Endothelial cell of umbilical vein (primary cell): ENCODE measurements around the gene MACROH2A2. TPM values are rescaled to one million over a fixed set of nuclear protein-coding genes. Genes with fewer than 3 reads are reported as not detected.

Source experiments
- BruUV-seq: library from RNA; stranded (reverse); fragments of 400-500 nt; replicated peaks from 2 replicates; lab custom pipeline; 2021; lab: Mats Ljungman, UMichigan
- CTCF ChIA-PET: fragments of 300-600, 350-600 bp; sonication (Branson Sonifier 250); formaldehyde crosslinking; loops from one replicate; lab custom pipeline; 2021; ENCODE audit warnings: antibody characterized with exemption, inconsistent platforms; lab: Charles Lee
- POLR2A ChIA-PET: fragments of 300-600, 350-600 bp; sonication (Branson Sonifier 250); formaldehyde crosslinking; loops from one replicate; lab custom pipeline; 2021; ENCODE audit warnings: antibody characterized with exemption, inconsistent platforms; lab: Charles Lee
- DNase-seq: peaks from one replicate; pipeline ENCODE4 v3.0.0-alpha.2; 2011; ENCODE audit warnings: low read depth, low spot score
- FAIRE-seq: peaks from 2 replicates; lab custom pipeline; 2011; peaks lifted over from hg19 to GRCh38; lab: Jason Lieb, UNC
- H2AFZ ChIP-seq: 2 replicates; pipeline ENCODE4 v1.6.0; 2012; ENCODE audit warnings: low read depth, low read length, control low read depth, inconsistent platforms
- H3K27ac ChIP-seq: 2 replicates; pipeline ENCODE4 v1.5.1; 2011; ENCODE audit warnings: low read depth, mild to moderate bottlenecking, control low read depth, low read length, moderate library complexity; ENCODE audit not compliant: insufficient read depth
- H3K27me3 ChIP-seq, 2 experiments: 2 replicates each; pipeline versions ENCODE4 v1.6.0 to v1.6.1; 2011; ENCODE audit warnings: low read length in 2 of 2, mixed read lengths in 1 of 2; ENCODE audit not compliant: control insufficient read depth in 2 of 2, insufficient read depth in 2 of 2
- H3K36me3 ChIP-seq, 2 experiments: 2 replicates in 1 of 2; 3 replicates in 1 of 2; pipeline ENCODE4 v1.5.1; 2011; ENCODE audit warnings: low read length in 2 of 2, mild to moderate bottlenecking in 1 of 2, moderate library complexity in 1 of 2; ENCODE audit not compliant: control insufficient read depth in 2 of 2, insufficient read depth in 2 of 2; ENCODE audit errors: extremely low read depth in 1 of 2
- H3K4me1 ChIP-seq: 3 replicates; pipeline ENCODE4 v1.5.1; 2011; ENCODE audit warnings: mild to moderate bottlenecking, low read length; ENCODE audit not compliant: control insufficient read depth, insufficient read depth; ENCODE audit errors: extremely low read depth
- H3K4me2 ChIP-seq: 2 replicates; pipeline ENCODE4 v1.6.1; 2011; ENCODE audit warnings: low read length, control low read depth, mixed read lengths; ENCODE audit not compliant: insufficient read depth
- H3K4me3 ChIP-seq, 3 experiments: fragments of 200-600 bp in 1 of 3; sonication (generic), shearing (Covaris generic) in 1 of 3; replicated peaks in 1 of 3; 2 replicates each; pipeline ENCODE4 v1.5.1; 2011 to 2016; ENCODE audit warnings: control low read depth in 3 of 3, low read length in 3 of 3, mild to moderate bottlenecking in 2 of 3, inconsistent platforms in 1 of 3, low read depth in 1 of 3, moderate library complexity in 1 of 3; ENCODE audit not compliant: insufficient read depth in 1 of 3
- H3K79me2 ChIP-seq: 2 replicates; pipeline ENCODE4 v1.6.0; 2012; ENCODE audit warnings: low read length, inconsistent platforms; ENCODE audit not compliant: control insufficient read depth, insufficient read depth
- H3K9ac ChIP-seq: replicated peaks from 2 replicates; pipeline ENCODE3; 2011; ENCODE audit warnings: low read length, control low read depth; ENCODE audit not compliant: insufficient read depth; ENCODE audit errors: extremely low read depth
- H3K9me1 ChIP-seq: replicated peaks from 3 replicates; pipeline ENCODE4 v1.6.0; 2011; ENCODE audit warnings: mild to moderate bottlenecking, low read length; ENCODE audit not compliant: control insufficient read depth, insufficient read depth; ENCODE audit errors: extremely low read depth
- H3K9me3 ChIP-seq: replicated peaks from 2 replicates; pipeline ENCODE4 v1.5.1; 2012; ENCODE audit warnings: low read length, inconsistent platforms; ENCODE audit not compliant: control insufficient read depth, insufficient read depth
- H4K20me1 ChIP-seq: replicated peaks from 2 replicates; pipeline ENCODE3; 2011; ENCODE audit warnings: mild to moderate bottlenecking, low read length; ENCODE audit not compliant: control insufficient read depth, insufficient read depth; ENCODE audit errors: extremely low read depth
- EZH2 ChIP-seq: IDR thresholded peaks from 2 replicates; pipeline ENCODE4 v1.6.1; 2012; ENCODE audit warnings: borderline replicate concordance, low read depth, mild to moderate bottlenecking, moderate library complexity, low read length, inconsistent platforms; ENCODE audit not compliant: severe bottlenecking
- FOS ChIP-seq: IDR thresholded peaks from 2 replicates; pipeline ENCODE4 v1.6.1; 2011; ENCODE audit warnings: mild to moderate bottlenecking, low read length, moderate library complexity, borderline replicate concordance; ENCODE audit not compliant: insufficient read depth
- GATA2 ChIP-seq: IDR thresholded peaks from 2 replicates; pipeline ENCODE4 v1.7.0; 2011; ENCODE audit warnings: low read depth, mild to moderate bottlenecking, moderate library complexity, mixed read lengths, low read length; ENCODE audit not compliant: insufficient read length, insufficient read depth
- JUN ChIP-seq: IDR thresholded peaks from 2 replicates; pipeline ENCODE4 v1.6.1; 2011; ENCODE audit warnings: borderline replicate concordance, low read depth; ENCODE audit not compliant: insufficient read length, insufficient read depth
- MYC ChIP-seq: IDR thresholded peaks from one replicate; pipeline ENCODE4 v1.6.1; 2011; ENCODE audit warnings: mild to moderate bottlenecking, low read depth, low read length
- POLR2A ChIP-seq: IDR thresholded peaks from 2 replicates; pipeline ENCODE4 v1.6.1; 2012; ENCODE audit warnings: low read depth, mild to moderate bottlenecking, control low read depth, low read length
- POLR2AphosphoS5 ChIP-seq: IDR thresholded peaks from 2 replicates; pipeline ENCODE4 v1.6.1; 2012; ENCODE audit warnings: low read depth, mild to moderate bottlenecking, control low read depth, low read length, moderate library complexity; ENCODE audit not compliant: insufficient read depth
- dilution Hi-C: fragments of 300-500 bp; cut with MboI; formaldehyde crosslinking; loops from one replicate; pipeline ENCODE4 v1.15.0; 2019; ENCODE audit warnings: low sequenced_read_pairs; ENCODE audit not compliant: extremely low pct_ligation_motif_present
- intact Hi-C: fragments of 100-400 bp; cut with micrococcal nuclease; formaldehyde crosslinking; loops from one replicate; pipeline ENCODE4 v1.10.0; 2022
- polyA plus RNA-seq, 4 experiments: library from polyadenylated mRNA; depleted of rRNA in 3 of 4; stranded (reverse) in 3 of 4; unstranded in 1 of 4; fragments of >200 nt; gene quantifications; 2 replicates each; pipeline versions ENCODE4 v1.2.1 to v1.2.3, GENCODE V29; 2011 to 2012; ENCODE audit warnings: missing spikeins in 1 of 4
- total RNA-seq: library from RNA; stranded (reverse); gene quantifications from 2 replicates; pipeline ENCODE4 v1.2.3, GENCODE V29; 2021
- TF ChIP-seq, protein P1 (sequence below): IDR thresholded peaks from 2 replicates; pipeline ENCODE4 v1.6.1; 2011; ENCODE audit not compliant: insufficient read depth, insufficient read length
- TF ChIP-seq, protein P2 (sequence below), 2 donors: IDR thresholded peaks; 1 replicate in 1 of 2; 2 replicates in 1 of 2; pipeline ENCODE4 v1.5.1; 2011; ENCODE audit warnings: low read length in 2 of 2, mild to moderate bottlenecking in 2 of 2, moderate library complexity in 2 of 2, control low read depth in 1 of 2, inconsistent platforms in 1 of 2, low read depth in 1 of 2; ENCODE audit not compliant: insufficient read depth in 1 of 2; ENCODE audit errors: extremely low read depth in 1 of 2

The MACROH2A2 gene
- total and polyA plus RNA-seq, 2 donors (not counting 3 experiments of a cell fraction or from before 2014, with no cell fraction given): 0.08 TPM; not detected in 1

DNA sequence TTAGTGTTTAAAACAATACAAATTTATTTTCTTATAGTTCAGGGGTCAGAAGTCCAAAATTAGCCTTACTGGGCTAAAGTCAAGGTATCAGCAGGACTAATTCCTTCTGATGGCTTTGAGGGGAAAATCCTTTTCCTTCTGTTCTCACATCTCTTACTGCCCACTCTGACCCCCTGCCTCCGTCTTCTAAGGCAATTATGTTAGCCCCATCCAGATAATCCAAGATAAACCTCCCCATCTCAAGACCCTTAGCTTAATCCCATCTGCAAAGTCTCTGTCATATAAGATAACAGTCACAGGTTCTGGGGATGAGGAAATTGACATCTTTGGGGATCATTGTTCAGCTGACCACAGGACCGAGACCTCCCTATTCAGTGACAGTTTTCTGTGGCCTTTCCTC lies 22.3 kb downstream of the MACROH2A2 start:
- H3K4me1 ChIP-seq: no peaks in the 10 kb centered on the region
- peaks cover 10 to 14% of the 10 kb centered on the region in 2 experiments for H3K27me3 ChIP-seq
- FAIRE-seq: no peak
- no peaks in the 10 kb centered on the region for H3K9me3 ChIP-seq
- H3K4me2 ChIP-seq: no peak overlapping the region
- ChIA-PET CTCF (no interaction called here), POLR2A (no interaction called here)
- DNase-seq: no peak
- H3K9me1 ChIP-seq: no peaks in the 10 kb centered on the region
- H4K20me1 ChIP-seq: no peaks in the 10 kb centered on the region
- no peak overlapping the region for H3K9ac ChIP-seq
- dilution Hi-C loops (no loop called here), intact Hi-C loops (no loop called here)
- H3K27ac ChIP-seq: no peak overlapping the region
- no peaks in the 10 kb centered on the region for H3K79me2 ChIP-seq
- H3K36me3 ChIP-seq: no peaks in the 10 kb centered on the region
- TF ChIP-seq FOS (no peak), GATA2 (no peak), JUN (no peak), EZH2 (no peak), MYC (no peak), POLR2AphosphoS5 (no peak), POLR2A (no peak)
- TF ChIP-seq, protein P1, sequence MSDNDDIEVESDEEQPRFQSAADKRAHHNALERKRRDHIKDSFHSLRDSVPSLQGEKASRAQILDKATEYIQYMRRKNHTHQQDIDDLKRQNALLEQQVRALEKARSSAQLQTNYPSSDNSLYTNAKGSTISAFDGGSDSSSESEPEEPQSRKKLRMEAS: no peak
- TF ChIP-seq, protein P2, sequence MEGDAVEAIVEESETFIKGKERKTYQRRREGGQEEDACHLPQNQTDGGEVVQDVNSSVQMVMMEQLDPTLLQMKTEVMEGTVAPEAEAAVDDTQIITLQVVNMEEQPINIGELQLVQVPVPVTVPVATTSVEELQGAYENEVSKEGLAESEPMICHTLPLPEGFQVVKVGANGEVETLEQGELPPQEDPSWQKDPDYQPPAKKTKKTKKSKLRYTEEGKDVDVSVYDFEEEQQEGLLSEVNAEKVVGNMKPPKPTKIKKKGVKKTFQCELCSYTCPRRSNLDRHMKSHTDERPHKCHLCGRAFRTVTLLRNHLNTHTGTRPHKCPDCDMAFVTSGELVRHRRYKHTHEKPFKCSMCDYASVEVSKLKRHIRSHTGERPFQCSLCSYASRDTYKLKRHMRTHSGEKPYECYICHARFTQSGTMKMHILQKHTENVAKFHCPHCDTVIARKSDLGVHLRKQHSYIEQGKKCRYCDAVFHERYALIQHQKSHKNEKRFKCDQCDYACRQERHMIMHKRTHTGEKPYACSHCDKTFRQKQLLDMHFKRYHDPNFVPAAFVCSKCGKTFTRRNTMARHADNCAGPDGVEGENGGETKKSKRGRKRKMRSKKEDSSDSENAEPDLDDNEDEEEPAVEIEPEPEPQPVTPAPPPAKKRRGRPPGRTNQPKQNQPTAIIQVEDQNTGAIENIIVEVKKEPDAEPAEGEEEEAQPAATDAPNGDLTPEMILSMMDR (IDR thresholded peaks at IDR 0.05; ENCODE audit: extremely low read depth in 1 of 2, insufficient read depth in 1 of 2, low read depth in 1 of 2, low read length in 2 of 2): no peak
- no TSS peak for BruUV-seq
- no peak overlapping the region for H3K4me3 ChIP-seq
- H2AFZ ChIP-seq: no peak overlapping the region
